Lower leg skin (tissue), 4 donors: Measurements from ENCODE around the gene ZFAND3. TPM values are rescaled to one million over a fixed set of nuclear protein-coding genes. Genes with fewer than 3 reads are reported as not detected.

Experiments
- DNase-seq, 2 donors: peaks; one replicate each; pipeline ENCODE4 v3.0.0-alpha.2; 2019; ENCODE audit warnings: low spot score in 2 of 2
- H3K4me3 ChIP-seq: fragments of 200-600 bp; sonication (generic); 2 replicates; pipeline ENCODE4 v1.5.1; 2017; ENCODE audit warnings: mild to moderate bottlenecking, low read depth; ENCODE audit not compliant: poor library complexity, severe bottlenecking
- POLR2A ChIP-seq, 2 donors: fragments of 450-650 bp; IDR thresholded peaks; one replicate each; pipeline ENCODE4 v1.6.1; 2016 to 2017; ENCODE audit warnings: antibody characterized with exemption in 2 of 2, mild to moderate bottlenecking in 1 of 2, moderate library complexity in 1 of 2
- WGBS, 2 donors: methylation state at CpG; one replicate each; pipeline ENCODE4 v1.1.5; 2018; 5-methylcytosine and 5-hydroxymethylcytosine counted together
- intact Hi-C: fragments of 100-400 bp; cut with DNase I; formaldehyde crosslinking; loops from one replicate; pipeline ENCODE4 v1.15.0; 2023; ENCODE audit warnings: low total_unique reads
- total RNA-seq, 4 donors: library from RNA; depleted of rRNA; stranded (reverse); fragments of >200 nt; gene quantifications; one replicate each; pipeline ENCODE4 v1.1.0, GENCODE V29; 2016
- TF ChIP-seq, protein P1 (sequence below), 3 donors: fragments of 450-650 bp; IDR thresholded peaks; one replicate each; pipeline ENCODE4 v1.5.1; 2016; ENCODE audit warnings: antibody characterized with exemption in 3 of 3, mild to moderate bottlenecking in 3 of 3, moderate library complexity in 2 of 3

Gene ZFAND3
- total RNA-seq, 4 donors from 2014 or later, result 26.3 to 40.8 (median 30.3) TPM

DNA sequence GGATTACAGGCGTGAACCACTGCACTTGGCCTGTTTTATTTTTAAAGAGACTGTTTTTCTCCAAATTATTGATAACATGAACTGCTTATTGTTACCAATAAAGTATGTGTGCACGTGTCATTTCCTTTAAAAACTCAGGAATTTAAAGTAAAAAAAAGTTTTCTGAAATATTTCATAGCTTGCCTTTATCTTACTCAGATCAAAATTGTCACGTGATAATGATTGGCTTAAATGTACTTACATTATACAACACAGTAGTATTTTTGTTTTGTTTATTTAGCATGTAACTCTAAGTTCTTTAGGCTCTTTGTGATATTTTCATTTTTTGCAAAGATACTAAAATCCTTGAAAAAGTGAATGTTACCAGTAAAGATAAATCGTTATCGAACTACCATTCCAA lies 174.1 kb downstream of the ZFAND3 start:
- DNase-seq, result no peak
- H3K4me3 ChIP-seq, result no peak overlapping the region
- intact Hi-C loops, result no loop called here
- WGBS, 2 donors, result 90 to 94% methylated on average over 5 of the region's 5 CpGs
- TF ChIP-seq, protein P1, sequence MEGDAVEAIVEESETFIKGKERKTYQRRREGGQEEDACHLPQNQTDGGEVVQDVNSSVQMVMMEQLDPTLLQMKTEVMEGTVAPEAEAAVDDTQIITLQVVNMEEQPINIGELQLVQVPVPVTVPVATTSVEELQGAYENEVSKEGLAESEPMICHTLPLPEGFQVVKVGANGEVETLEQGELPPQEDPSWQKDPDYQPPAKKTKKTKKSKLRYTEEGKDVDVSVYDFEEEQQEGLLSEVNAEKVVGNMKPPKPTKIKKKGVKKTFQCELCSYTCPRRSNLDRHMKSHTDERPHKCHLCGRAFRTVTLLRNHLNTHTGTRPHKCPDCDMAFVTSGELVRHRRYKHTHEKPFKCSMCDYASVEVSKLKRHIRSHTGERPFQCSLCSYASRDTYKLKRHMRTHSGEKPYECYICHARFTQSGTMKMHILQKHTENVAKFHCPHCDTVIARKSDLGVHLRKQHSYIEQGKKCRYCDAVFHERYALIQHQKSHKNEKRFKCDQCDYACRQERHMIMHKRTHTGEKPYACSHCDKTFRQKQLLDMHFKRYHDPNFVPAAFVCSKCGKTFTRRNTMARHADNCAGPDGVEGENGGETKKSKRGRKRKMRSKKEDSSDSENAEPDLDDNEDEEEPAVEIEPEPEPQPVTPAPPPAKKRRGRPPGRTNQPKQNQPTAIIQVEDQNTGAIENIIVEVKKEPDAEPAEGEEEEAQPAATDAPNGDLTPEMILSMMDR (IDR thresholded peaks at IDR 0.05), result no peak
- TF ChIP-seq POLR2A (IDR thresholded peaks at IDR 0.05), result no peak

- no peak for TF ChIP-seq POLR2A (IDR thresholded peaks at IDR 0.05)
- TF ChIP-seq, protein P1 (IDR thresholded peaks at IDR 0.05), result no peak
- no peak for DNase-seq
- intact Hi-C loops, result no loop called here
- no peak overlapping the region for H3K4me3 ChIP-seq
- WGBS, 2 donors, result 55 to 61% methylated on average over 2 of the region's 2 CpGs
These were observed 174.7 kb downstream of the ZFAND3 start for GRCh38 chr6:37994223-37994622.

- no peak for DNase-seq
- WGBS, 2 donors, result 95 to 98% methylated on average over 2 of the region's 2 CpGs
- no peak overlapping the region for H3K4me3 ChIP-seq
- intact Hi-C loops, result no loop called here
- no peak for TF ChIP-seq POLR2A (IDR thresholded peaks at IDR 0.05)
These were observed 178.8 kb downstream of the ZFAND3 start for GRCh38 chr6:37998366-37998765.

- DNase-seq, result no peak
- WGBS, 2 donors, result 88 to 95% methylated on average over 1 of the region's 1 CpG
- TF ChIP-seq, protein P1 (IDR thresholded peaks at IDR 0.05), result no peak
- no peak for TF ChIP-seq POLR2A (IDR thresholded peaks at IDR 0.05)
- H3K4me3 ChIP-seq, result no peak overlapping the region
- intact Hi-C loops, result no loop called here
These were observed 181.9 kb downstream of the ZFAND3 start for GRCh38 chr6:38001386-38001785.

DNA sequence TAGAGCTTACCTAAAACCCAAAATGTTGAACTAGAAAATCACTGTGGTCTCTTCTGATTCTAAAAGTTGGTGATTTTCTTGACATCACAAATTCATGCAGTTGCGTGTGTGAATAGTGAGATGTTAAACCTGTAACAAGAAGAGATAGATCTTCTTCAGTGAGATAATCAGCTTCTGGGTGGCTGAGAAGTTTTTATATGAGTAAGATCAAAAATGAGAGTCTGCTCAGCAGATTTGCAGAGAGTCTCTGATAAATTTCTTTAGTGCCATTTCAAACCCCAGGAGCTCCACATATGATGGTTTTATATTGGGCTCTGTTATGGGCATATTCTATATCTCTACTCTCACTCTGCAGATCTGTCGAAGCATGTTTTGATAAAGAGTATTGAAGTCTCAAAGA lies 185.4 kb downstream of the ZFAND3 start:
- no peak overlapping the region for H3K4me3 ChIP-seq
- 96 to 98% methylated on average over 2 of the region's 2 CpGs for WGBS, 2 donors
- no peak for DNase-seq
- intact Hi-C loops, result no loop called here
- TF ChIP-seq, protein P1 (IDR thresholded peaks at IDR 0.05), result no peak
- TF ChIP-seq POLR2A (IDR thresholded peaks at IDR 0.05), result no peak

GRCh38 chr6:38011937-38012336 lies 192.4 kb downstream of the ZFAND3 start:
- intact Hi-C loops, result no loop called here
- TF ChIP-seq, protein P1 (IDR thresholded peaks at IDR 0.05), result no peak
- no peak for TF ChIP-seq POLR2A (IDR thresholded peaks at IDR 0.05)
- no peak overlapping the region for H3K4me3 ChIP-seq
- WGBS, 2 donors, result 74 to 76% methylated on average over 5 of the region's 5 CpGs
- no peak for DNase-seq
